Measurements from ENCODE around the gene PDE6B. TPM values are rescaled to one million over a fixed set of nuclear protein-coding genes. Genes with fewer than 3 reads are reported as not detected.
"Not testable (repeated sequence)": the region's sequence is repeated elsewhere in the genome, so short reads cannot be mapped to it uniquely, and the experiment has no call there.

The PDE6B gene
- total RNA-seq, 3 donors from 2014 or later, result 8.3 to 10.5 (median 10.3) TPM

GRCh38 chr4:688854-689681, 63.7 kb downstream of the PDE6B start, which contains the start of gene SLC49A3:
TSS of gene SLC49A3 (minus strand) at chr4:689151. CDS start at chr4:689127, 24 bp downstream.
- peaks cover 3% of the 10 kb centered on the region for H3K4me1 Mint-ChIP-seq (ENCODE audit: low read depth)
- no peak within 1 kb of the TSS for H3K4me3 Mint-ChIP-seq
- no peaks in the 10 kb centered on the region for H3K36me3 Mint-ChIP-seq (ENCODE audit: insufficient read depth)
- DNase-seq (no peak), ATAC-seq (peak; percentile 27 to 44)
- no peaks in the 10 kb centered on the region for H3K9me3 Mint-ChIP-seq
- H3K27me3 Mint-ChIP-seq (ENCODE audit: low read depth), result peaks cover 16% of the 10 kb centered on the region

- Mint-ChIP-seq H3K4me3 (no peak overlapping the region), H3K36me3 (ENCODE audit: insufficient read depth) (no peaks in the 10 kb centered on the region), H3K9me3 (no peaks in the 10 kb centered on the region), H3K4me1 (ENCODE audit: low read depth) (peaks cover 3% of the 10 kb centered on the region), H3K27me3 (ENCODE audit: low read depth) (peaks cover 19% of the 10 kb centered on the region)
- ATAC-seq (no peak), DNase-seq (no peak)
Observed at GRCh38 chr4:689723-690122, 64.3 kb downstream of the PDE6B start.

GRCh38 chr4:692771-693554, 67.6 kb downstream of the PDE6B start:
- Mint-ChIP-seq H3K27me3 (ENCODE audit: low read depth) (peaks cover 15% of the 10 kb centered on the region), H3K4me1 (ENCODE audit: low read depth) (no peaks in the 10 kb centered on the region), H3K4me3 (no peak overlapping the region), H3K36me3 (ENCODE audit: insufficient read depth) (no peaks in the 10 kb centered on the region), H3K9me3 (no peaks in the 10 kb centered on the region)
- ATAC-seq, result no peak
- no peak for DNase-seq

- not testable (repeated sequence) for H3K4me3 Mint-ChIP-seq; ATAC-seq; DNase-seq; H3K36me3 Mint-ChIP-seq (ENCODE audit: insufficient read depth); H3K4me1 Mint-ChIP-seq (ENCODE audit: low read depth); H3K9me3 Mint-ChIP-seq
- peaks cover 13% of the 10 kb centered on the region for H3K27me3 Mint-ChIP-seq (ENCODE audit: low read depth)
Observed at GRCh38 chr4:694341-694940, 69.1 kb downstream of the PDE6B start.

- Mint-ChIP-seq H3K4me3 (no peak overlapping the region), H3K9me3 (no peaks in the 10 kb centered on the region), H3K27me3 (ENCODE audit: low read depth) (no peaks in the 10 kb centered on the region), H3K36me3 (ENCODE audit: insufficient read depth) (no peaks in the 10 kb centered on the region), H3K4me1 (ENCODE audit: low read depth) (peaks cover 7% of the 10 kb centered on the region)
- ATAC-seq, result no peak
- no peak for DNase-seq
Observed at GRCh38 chr4:699816-700580, 74.6 kb downstream of the PDE6B start.

- Mint-ChIP-seq H3K4me1 (ENCODE audit: low read depth) (peaks cover 7% of the 10 kb centered on the region), H3K27me3 (ENCODE audit: low read depth) (no peaks in the 10 kb centered on the region), H3K4me3 (no peak overlapping the region), H3K9me3 (no peaks in the 10 kb centered on the region), H3K36me3 (ENCODE audit: insufficient read depth) (no peaks in the 10 kb centered on the region)
- DNase-seq (no peak), ATAC-seq (no peak)
Observed at GRCh38 chr4:700587-701264, 75.4 kb downstream of the PDE6B start.

- Mint-ChIP-seq H3K4me1 (ENCODE audit: low read depth) (peaks cover 7% of the 10 kb centered on the region), H3K27me3 (ENCODE audit: low read depth) (no peaks in the 10 kb centered on the region)
Observed at GRCh38 chr4:702618-703048, 77.3 kb downstream of the PDE6B start.

GRCh38 chr4:703336-704197, 78.2 kb downstream of the PDE6B start:
- Mint-ChIP-seq H3K36me3 (ENCODE audit: insufficient read depth) (no peaks in the 10 kb centered on the region), H3K4me3 (no peak overlapping the region), H3K9me3 (no peaks in the 10 kb centered on the region), H3K4me1 (ENCODE audit: low read depth) (peaks cover 11% of the 10 kb centered on the region), H3K27me3 (ENCODE audit: low read depth) (no peaks in the 10 kb centered on the region)
- DNase-seq, result no peak
- ATAC-seq, result no peak

More at GRCh38 chr4:702618-703048, 77.3 kb downstream of the PDE6B start:
- no peaks in the 10 kb centered on the region for H3K9me3 Mint-ChIP-seq
- no peaks in the 10 kb centered on the region for H3K36me3 Mint-ChIP-seq (ENCODE audit: insufficient read depth)
- ATAC-seq (no peak), DNase-seq (no peak)
- H3K4me3 Mint-ChIP-seq, result no peak overlapping the region

- DNase-seq, result no peak
- H3K4me1 Mint-ChIP-seq (ENCODE audit: low read depth), result peaks cover 13% of the 10 kb centered on the region
- H3K9me3 Mint-ChIP-seq, result no peaks in the 10 kb centered on the region
- no peak for ATAC-seq
- no peaks in the 10 kb centered on the region for H3K36me3 Mint-ChIP-seq (ENCODE audit: insufficient read depth)
- H3K27me3 Mint-ChIP-seq (ENCODE audit: low read depth), result no peaks in the 10 kb centered on the region
- H3K4me3 Mint-ChIP-seq, result peak overlapping the region; percentile 35
Observed at GRCh38 chr4:704198-704891, 79.0 kb downstream of the PDE6B start.

- H3K27me3 Mint-ChIP-seq (ENCODE audit: low read depth), result no peaks in the 10 kb centered on the region
- H3K36me3 Mint-ChIP-seq (ENCODE audit: insufficient read depth), result no peaks in the 10 kb centered on the region
- ATAC-seq (no peak), DNase-seq (no peak)
- H3K9me3 Mint-ChIP-seq, result no peaks in the 10 kb centered on the region
- peaks cover 16% of the 10 kb centered on the region for H3K4me1 Mint-ChIP-seq (ENCODE audit: low read depth)
- peak overlapping the region; percentile 74 for H3K4me3 Mint-ChIP-seq
Observed at GRCh38 chr4:704971-705277, 79.6 kb downstream of the PDE6B start.

GRCh38 chr4:705278-706082, 80.1 kb downstream of the PDE6B start, which contains the start of gene PCGF3:
TSS of gene PCGF3 (plus strand) at chr4:705832. CDS start at chr4:733681, 27,849 bp downstream.
- ATAC-seq, result peak; percentile 98
- Mint-ChIP-seq H3K9me3 (no peaks in the 10 kb centered on the region), H3K27me3 (ENCODE audit: low read depth) (no peaks in the 10 kb centered on the region), H3K4me1 (ENCODE audit: low read depth) (peaks cover 22% of the 10 kb centered on the region), H3K36me3 (ENCODE audit: insufficient read depth) (no peaks in the 10 kb centered on the region), H3K4me3 (peak within 1 kb of the TSS; percentile 74)
- peak; percentile 97 for DNase-seq

Measured in activated T-cell treated with anti-CD3 and anti-CD28 coated beads, Interleukin-2, amount 50 U/mL, for 4 hours (primary cell).